Omental fat pad (tissue), 4 donors: ENCODE results near the gene AQP12B. TPM values are rescaled to one million over a fixed set of nuclear protein-coding genes. Genes with fewer than 3 reads are reported as not detected.

Experiments
- ATAC-seq: fragments of 150-250 bp; one replicate; pipeline ENCODE4 v1.9.1; 2016; ENCODE audit warnings: mild to moderate bottlenecking, moderate library complexity; ENCODE audit not compliant: low FRiP score
- DNase-seq: peaks from one replicate; pipeline ENCODE4 v3.0.0-alpha.2; 2019; ENCODE audit warnings: low spot score
- CTCF ChIP-seq, 3 donors: fragments of 450-650 bp; IDR thresholded peaks; one replicate each; pipeline ENCODE4 v1.5.1; 2016 to 2017; ENCODE audit warnings: antibody characterized with exemption in 3 of 3, mild to moderate bottlenecking in 3 of 3, moderate library complexity in 2 of 3
- total RNA-seq, 4 donors: library from RNA; depleted of rRNA; stranded (reverse); fragments of >200 nt; gene quantifications; one replicate each; pipeline ENCODE4 v1.1.0, GENCODE V29; 2016

AQP12B gene
- total RNA-seq, 4 donors from 2014 or later = not detected

GRCh38 chr2:240655931-240656886 is 26.5 kb downstream of the AQP12B start:
- TF ChIP-seq CTCF (IDR thresholded peaks at IDR 0.05) = no peak
- no peak for ATAC-seq
- DNase-seq = no peak

GRCh38 chr2:240651185-240651584 is 31.5 kb downstream of the AQP12B start:
- no peak for TF ChIP-seq CTCF (IDR thresholded peaks at IDR 0.05)
- no peak for DNase-seq
- no peak for ATAC-seq

- ATAC-seq (no peak), DNase-seq (no peak)
- no peak for TF ChIP-seq CTCF (IDR thresholded peaks at IDR 0.05)
Measured at GRCh38 chr2:240650254-240650965, 32.3 kb downstream of the AQP12B start.

- DNase-seq = no peak
- no peak for TF ChIP-seq CTCF (IDR thresholded peaks at IDR 0.05)
- ATAC-seq = no peak
Measured at GRCh38 chr2:240649331-240649730, 33.4 kb downstream of the AQP12B start.

- no peak for ATAC-seq
- TF ChIP-seq CTCF (IDR thresholded peaks at IDR 0.05) = no peak
- DNase-seq = no peak
Measured at GRCh38 chr2:240648650-240649275, 33.9 kb downstream of the AQP12B start.

GRCh38 chr2:240648155-240648649 is 34.5 kb downstream of the AQP12B start:
- no peak for TF ChIP-seq CTCF (IDR thresholded peaks at IDR 0.05)
- no peak for ATAC-seq
- no peak for DNase-seq
